ENCODE measurements around the gene P2RY2.
"Not testable (repeated sequence)": the region's sequence is repeated elsewhere in the genome, so short reads cannot be mapped to it uniquely, and the experiment has no call there.

P2RY2 gene

DNA sequence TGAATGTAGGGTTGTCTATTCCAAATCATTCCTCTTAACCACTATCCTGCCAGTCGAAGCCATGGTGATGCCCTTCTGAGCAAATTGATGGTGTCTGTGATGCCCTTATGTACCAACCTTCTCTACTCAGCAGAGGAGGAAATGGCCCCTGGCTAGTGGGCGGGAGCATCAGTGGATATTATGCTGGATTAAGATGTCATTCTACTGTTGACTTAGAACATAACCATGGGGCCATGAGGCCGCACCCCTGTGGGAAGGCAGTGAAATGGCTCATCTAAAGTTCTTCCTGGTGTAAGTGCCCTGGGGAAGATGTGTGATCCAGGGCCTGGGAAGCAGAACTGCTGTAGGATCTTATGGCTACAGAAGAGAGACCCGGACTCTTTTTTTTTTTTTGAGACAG lies 20.7 kb upstream of the P2RY2 start:
- Histone ChIP-seq H3K4me3 (ENCODE audit: low read depth, low read length) (no peak overlapping the region), H3K4me1 (ENCODE audit: control insufficient read depth, insufficient read depth, low read length) (peaks cover 31% of the 10 kb centered on the region), H3K9ac (ENCODE audit: low read length) (no peak overlapping the region), H3K27me3 (ENCODE audit: control insufficient read depth, insufficient read depth, low read length) (no peaks in the 10 kb centered on the region), H3K27ac (ENCODE audit: low read depth, low read length) (no peak overlapping the region), H3K36me3 (ENCODE audit: control insufficient read depth, insufficient read depth, low read length) (no peaks in the 10 kb centered on the region), H3K9me3 (ENCODE audit: control insufficient read depth, insufficient read depth, low read depth, low read length) (no peaks in the 10 kb centered on the region)

DNA sequence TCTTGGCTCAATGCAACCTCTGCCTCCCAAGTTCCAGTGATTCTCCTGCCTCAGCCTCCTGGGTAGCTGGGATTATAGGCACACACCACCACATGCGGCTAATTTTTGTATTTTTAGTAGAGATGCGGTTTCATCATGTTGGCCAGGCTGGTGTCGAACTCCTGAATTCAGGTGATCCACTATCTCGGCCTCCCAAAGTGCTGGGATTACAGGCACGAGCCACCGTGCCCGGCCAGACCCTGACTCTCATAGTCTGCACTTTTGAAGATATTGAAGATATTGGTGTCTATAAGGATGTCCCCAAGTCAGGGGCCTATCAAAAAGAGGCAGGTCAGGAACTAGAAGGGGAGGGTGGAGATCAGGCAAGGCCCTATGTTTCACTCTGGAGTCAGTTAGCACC lies 20.3 kb upstream of the P2RY2 start:
- H3K9me3 ChIP-seq (ENCODE audit: control insufficient read depth, insufficient read depth, low read depth, low read length); H3K9ac ChIP-seq (ENCODE audit: low read length); H3K27me3 ChIP-seq (ENCODE audit: control insufficient read depth, insufficient read depth, low read length); H3K36me3 ChIP-seq (ENCODE audit: control insufficient read depth, insufficient read depth, low read length); H3K4me3 ChIP-seq (ENCODE audit: low read depth, low read length); H3K27ac ChIP-seq (ENCODE audit: low read depth, low read length): not testable (repeated sequence)
- peaks cover 31% of the 10 kb centered on the region for H3K4me1 ChIP-seq (ENCODE audit: control insufficient read depth, insufficient read depth, low read length)

DNA sequence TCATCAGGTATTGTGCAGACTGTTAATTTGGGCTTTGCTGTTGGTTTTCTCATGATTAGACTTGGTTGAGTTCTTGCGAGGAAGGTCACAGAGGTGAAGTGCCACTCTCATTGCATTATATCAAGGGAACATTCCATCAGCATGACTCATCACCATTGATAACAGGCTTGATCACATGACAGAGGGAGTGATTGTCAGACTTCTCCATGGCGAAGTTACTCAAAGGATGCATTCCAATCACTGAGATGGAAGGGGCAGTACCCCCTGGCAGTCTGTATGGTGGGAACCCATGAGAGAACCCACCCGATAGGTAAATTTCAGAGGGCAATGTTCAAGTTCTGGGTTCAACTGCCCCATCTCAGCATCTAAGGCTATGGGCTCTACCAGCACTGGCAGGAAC lies 19.4 kb upstream of the P2RY2 start:
- Histone ChIP-seq H3K27ac (ENCODE audit: low read depth, low read length) (no peak overlapping the region), H3K4me1 (ENCODE audit: control insufficient read depth, insufficient read depth, low read length) (peaks cover 31% of the 10 kb centered on the region), H3K36me3 (ENCODE audit: control insufficient read depth, insufficient read depth, low read length) (no peaks in the 10 kb centered on the region)

DNA sequence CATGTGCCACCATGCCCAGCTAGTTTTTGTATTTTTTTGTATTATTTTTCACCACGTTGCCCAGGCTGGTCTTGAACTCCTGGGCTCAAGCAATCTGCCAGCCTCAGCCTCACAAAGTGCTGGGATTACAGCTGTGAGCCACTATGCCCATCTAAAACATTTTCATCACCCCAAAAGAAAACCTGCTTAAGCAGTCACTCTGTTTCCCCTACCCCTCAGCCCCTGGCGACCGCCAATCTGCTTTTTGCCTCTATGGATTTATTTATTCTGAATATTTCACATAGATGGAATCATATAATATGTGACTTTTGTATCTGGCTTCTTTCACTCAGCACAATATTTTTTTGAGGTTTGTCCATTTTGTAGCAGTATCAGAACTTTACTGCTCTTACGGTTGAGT lies 18.6 kb upstream of the P2RY2 start:
- no peaks in the 10 kb centered on the region for H3K27me3 ChIP-seq (ENCODE audit: control insufficient read depth, insufficient read depth, low read length)
- H3K27ac ChIP-seq (ENCODE audit: low read depth, low read length): no peak overlapping the region
- H3K36me3 ChIP-seq (ENCODE audit: control insufficient read depth, insufficient read depth, low read length): no peaks in the 10 kb centered on the region
- H3K4me3 ChIP-seq (ENCODE audit: low read depth, low read length): no peak overlapping the region
- H3K4me1 ChIP-seq (ENCODE audit: control insufficient read depth, insufficient read depth, low read length): peaks cover 31% of the 10 kb centered on the region
- no peak overlapping the region for H3K9ac ChIP-seq (ENCODE audit: low read length)
- H3K9me3 ChIP-seq (ENCODE audit: control insufficient read depth, insufficient read depth, low read depth, low read length): no peaks in the 10 kb centered on the region

More for the DNA sequence above, 19.4 kb upstream of the P2RY2 start:
- no peaks in the 10 kb centered on the region for H3K27me3 ChIP-seq (ENCODE audit: control insufficient read depth, insufficient read depth, low read length)
- no peak overlapping the region for H3K9ac ChIP-seq (ENCODE audit: low read length)
- no peak overlapping the region for H3K4me3 ChIP-seq (ENCODE audit: low read depth, low read length)
- H3K9me3 ChIP-seq (ENCODE audit: control insufficient read depth, insufficient read depth, low read depth, low read length): no peaks in the 10 kb centered on the region

DNA sequence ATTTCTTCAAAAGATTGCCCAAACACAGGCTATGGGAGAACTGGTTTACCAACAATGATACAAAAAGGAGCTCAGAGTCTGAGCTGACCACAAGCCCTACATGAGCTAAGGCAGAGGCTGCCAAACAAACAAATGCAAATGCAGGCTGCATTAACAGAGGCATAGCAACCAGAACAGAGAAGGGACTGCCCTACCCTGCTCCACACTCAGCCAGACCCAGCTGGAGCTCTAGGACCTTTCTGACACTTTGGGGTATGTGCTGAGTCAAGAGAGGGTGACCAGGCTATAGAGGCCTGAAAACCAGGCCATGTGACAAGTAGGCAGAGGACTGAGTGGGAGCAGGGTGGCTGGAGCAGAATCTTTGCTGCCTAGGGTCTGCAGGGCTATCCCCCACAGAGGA lies 17.8 kb upstream of the P2RY2 start:
- Histone ChIP-seq H3K4me3 (ENCODE audit: low read depth, low read length) (no peak overlapping the region), H3K27ac (ENCODE audit: low read depth, low read length) (0 out of 2 replicates have a peak overlapping the region, but pooled peaks have one; percentile 0), H3K27me3 (ENCODE audit: control insufficient read depth, insufficient read depth, low read length) (no peaks in the 10 kb centered on the region), H3K36me3 (ENCODE audit: control insufficient read depth, insufficient read depth, low read length) (no peaks in the 10 kb centered on the region), H3K9ac (ENCODE audit: low read length) (no peak overlapping the region), H3K4me1 (ENCODE audit: control insufficient read depth, insufficient read depth, low read length) (peaks cover 31% of the 10 kb centered on the region), H3K9me3 (ENCODE audit: control insufficient read depth, insufficient read depth, low read depth, low read length) (no peaks in the 10 kb centered on the region)

DNA sequence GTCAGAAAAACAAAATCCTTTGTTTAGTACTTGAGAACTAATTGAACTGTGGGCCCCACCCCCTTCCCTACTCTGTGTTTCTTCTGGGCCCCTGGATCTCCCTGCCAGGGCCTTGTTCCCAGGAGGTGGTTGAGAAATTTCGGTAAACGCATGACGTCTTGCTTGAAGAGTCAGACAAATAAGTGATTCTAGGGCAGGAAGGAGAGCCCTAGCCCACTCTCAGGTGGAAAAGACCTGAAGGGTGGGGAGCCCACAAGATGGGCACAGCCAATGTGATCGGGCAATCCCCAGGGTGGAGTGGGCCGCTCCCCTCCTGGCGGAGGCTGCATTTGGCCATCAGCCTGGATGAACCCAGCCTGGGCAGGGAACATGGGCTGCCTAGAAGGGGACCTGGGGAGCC lies 16.8 kb upstream of the P2RY2 start:
- Histone ChIP-seq H3K9me3 (ENCODE audit: control insufficient read depth, insufficient read depth, low read depth, low read length) (no peaks in the 10 kb centered on the region), H3K4me3 (ENCODE audit: low read depth, low read length) (no peak overlapping the region), H3K27me3 (ENCODE audit: control insufficient read depth, insufficient read depth, low read length) (no peaks in the 10 kb centered on the region), H3K27ac (ENCODE audit: low read depth, low read length) (no peak overlapping the region), H3K9ac (ENCODE audit: low read length) (no peak overlapping the region), H3K4me1 (ENCODE audit: control insufficient read depth, insufficient read depth, low read length) (peaks cover 31% of the 10 kb centered on the region), H3K36me3 (ENCODE audit: control insufficient read depth, insufficient read depth, low read length) (no peaks in the 10 kb centered on the region)

DNA sequence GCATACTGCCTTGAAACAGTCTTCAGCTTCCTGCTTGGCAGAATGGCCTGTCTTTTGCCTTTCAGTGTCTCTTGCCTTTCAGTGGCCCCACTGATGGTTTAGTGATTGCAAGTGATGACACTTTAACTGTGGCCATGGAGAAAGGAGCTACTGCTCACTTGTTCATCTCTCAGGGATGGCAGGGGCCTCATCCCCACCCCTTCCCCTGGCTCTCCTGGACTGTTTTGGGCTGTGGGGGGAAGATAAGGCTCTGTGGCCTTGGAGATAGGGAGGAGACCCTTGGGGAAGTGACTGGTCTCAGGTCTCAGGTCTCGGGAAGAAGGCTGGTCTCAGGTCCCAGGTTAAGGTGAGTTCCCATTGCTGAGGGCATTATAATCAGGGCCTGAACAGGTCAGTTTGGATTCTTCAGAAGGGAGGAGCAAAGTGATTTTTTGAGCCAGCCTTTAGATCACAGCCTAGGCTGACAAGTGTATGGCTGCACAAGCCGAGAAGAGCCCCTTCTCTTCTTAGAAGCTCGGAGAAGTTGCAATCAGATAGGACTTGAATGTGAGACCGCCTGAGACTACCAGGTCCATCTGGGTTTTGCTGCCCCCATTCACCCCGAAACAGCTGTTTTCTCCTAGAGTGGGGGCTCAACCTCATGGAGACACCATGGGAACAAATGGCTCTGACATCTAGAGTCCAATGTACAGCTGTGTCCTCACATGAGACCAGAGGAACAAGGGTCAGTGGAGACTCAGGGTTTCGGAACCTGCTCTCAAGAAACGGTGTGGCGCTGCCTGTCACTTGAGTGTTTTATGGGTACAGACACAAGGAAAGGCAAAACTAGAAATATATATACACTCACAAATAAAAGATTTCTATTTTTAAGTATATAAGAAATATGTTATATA lies 15.9 kb upstream of the P2RY2 start:
- Histone ChIP-seq H3K36me3 (ENCODE audit: control insufficient read depth, insufficient read depth, low read length) (no peaks in the 10 kb centered on the region), H3K9ac (ENCODE audit: low read length) (no peak overlapping the region), H3K27ac (ENCODE audit: low read depth, low read length) (no peak overlapping the region), H3K4me1 (ENCODE audit: control insufficient read depth, insufficient read depth, low read length) (peaks cover 31% of the 10 kb centered on the region), H3K4me3 (ENCODE audit: low read depth, low read length) (no peak overlapping the region), H3K9me3 (ENCODE audit: control insufficient read depth, insufficient read depth, low read depth, low read length) (no peaks in the 10 kb centered on the region), H3K27me3 (ENCODE audit: control insufficient read depth, insufficient read depth, low read length) (no peaks in the 10 kb centered on the region)

DNA sequence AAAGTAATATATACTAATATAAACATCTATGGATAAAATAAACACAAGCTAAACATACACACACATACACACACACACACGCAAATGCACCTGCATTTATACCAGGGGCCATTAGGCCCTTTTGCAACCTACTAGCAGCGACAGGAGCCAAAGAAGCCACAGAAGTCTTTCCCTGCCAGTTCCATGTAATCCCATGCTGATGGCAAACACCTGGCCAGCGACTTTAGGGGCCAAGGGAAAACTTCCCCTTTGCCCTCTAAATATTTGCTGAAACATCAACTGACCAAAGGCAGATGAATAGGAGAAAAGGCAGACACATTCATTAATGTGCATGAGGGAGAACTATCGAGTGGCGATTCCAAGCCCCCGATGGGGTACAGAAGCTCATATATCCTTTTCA lies 14.8 kb upstream of the P2RY2 start:
- H3K27me3 ChIP-seq (ENCODE audit: control insufficient read depth, insufficient read depth, low read length): no peaks in the 10 kb centered on the region
- H3K9ac ChIP-seq (ENCODE audit: low read length): no peak overlapping the region
- no peaks in the 10 kb centered on the region for H3K9me3 ChIP-seq (ENCODE audit: control insufficient read depth, insufficient read depth, low read depth, low read length)
- no peak overlapping the region for H3K4me3 ChIP-seq (ENCODE audit: low read depth, low read length)
- H3K36me3 ChIP-seq (ENCODE audit: control insufficient read depth, insufficient read depth, low read length): no peaks in the 10 kb centered on the region
- no peak overlapping the region for H3K27ac ChIP-seq (ENCODE audit: low read depth, low read length)
- peaks cover 30% of the 10 kb centered on the region for H3K4me1 ChIP-seq (ENCODE audit: control insufficient read depth, insufficient read depth, low read length)

DNA sequence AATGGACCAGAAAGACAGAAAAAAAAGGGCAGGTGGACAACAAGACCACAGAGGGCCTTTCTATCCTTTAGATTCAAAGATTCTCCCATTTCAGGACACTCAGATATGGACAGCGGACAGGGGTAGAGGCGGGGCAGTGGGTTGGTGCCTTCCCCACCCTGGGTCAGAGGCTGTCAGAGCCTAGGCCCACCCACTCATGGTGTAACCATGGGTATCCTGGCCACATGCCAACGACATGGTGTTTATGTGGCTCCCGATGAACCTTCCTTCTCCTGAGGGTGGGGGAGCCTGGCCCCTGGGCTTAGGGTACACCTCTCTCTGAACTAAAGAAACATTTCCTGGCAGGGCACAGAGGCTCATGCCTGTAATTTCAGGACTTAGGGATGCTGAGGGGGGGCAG lies 14.3 kb upstream of the P2RY2 start:
- H3K27ac ChIP-seq (ENCODE audit: low read depth, low read length): no peak overlapping the region
- no peak overlapping the region for H3K9ac ChIP-seq (ENCODE audit: low read length)
- H3K36me3 ChIP-seq (ENCODE audit: control insufficient read depth, insufficient read depth, low read length): no peaks in the 10 kb centered on the region
- H3K27me3 ChIP-seq (ENCODE audit: control insufficient read depth, insufficient read depth, low read length): no peaks in the 10 kb centered on the region
- peaks cover 26% of the 10 kb centered on the region for H3K4me1 ChIP-seq (ENCODE audit: control insufficient read depth, insufficient read depth, low read length)
- H3K4me3 ChIP-seq (ENCODE audit: low read depth, low read length): no peak overlapping the region
- H3K9me3 ChIP-seq (ENCODE audit: control insufficient read depth, insufficient read depth, low read depth, low read length): no peaks in the 10 kb centered on the region

DNA sequence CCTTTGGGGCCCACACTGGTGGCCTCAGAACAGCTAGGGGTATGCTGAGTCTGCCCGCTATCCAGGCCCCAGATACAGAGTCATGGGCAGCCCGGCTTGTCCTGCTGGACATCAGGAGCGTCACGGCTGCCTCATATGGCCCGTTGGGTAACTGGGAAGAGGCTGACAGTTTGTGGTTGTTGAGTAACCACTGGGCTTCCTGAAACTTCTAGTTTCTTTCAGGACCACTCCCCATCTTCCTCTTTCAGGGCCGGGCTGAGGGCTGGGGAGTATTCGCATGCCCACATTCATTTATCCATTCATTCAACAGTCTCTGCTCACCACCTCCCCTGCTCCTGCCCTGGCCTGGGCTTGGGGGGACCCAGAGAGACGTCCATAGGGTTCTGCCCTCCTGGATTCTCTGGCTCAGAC lies 13.4 kb upstream of the P2RY2 start:
- Histone ChIP-seq H3K4me1 (ENCODE audit: control insufficient read depth, insufficient read depth, low read length) (peaks cover 21% of the 10 kb centered on the region), H3K9ac (ENCODE audit: low read length) (no peak overlapping the region), H3K9me3 (ENCODE audit: control insufficient read depth, insufficient read depth, low read depth, low read length) (no peaks in the 10 kb centered on the region), H3K36me3 (ENCODE audit: control insufficient read depth, insufficient read depth, low read length) (no peaks in the 10 kb centered on the region), H3K4me3 (ENCODE audit: low read depth, low read length) (no peak overlapping the region), H3K27ac (ENCODE audit: low read depth, low read length) (no peak overlapping the region), H3K27me3 (ENCODE audit: control insufficient read depth, insufficient read depth, low read length) (no peaks in the 10 kb centered on the region)

DNA sequence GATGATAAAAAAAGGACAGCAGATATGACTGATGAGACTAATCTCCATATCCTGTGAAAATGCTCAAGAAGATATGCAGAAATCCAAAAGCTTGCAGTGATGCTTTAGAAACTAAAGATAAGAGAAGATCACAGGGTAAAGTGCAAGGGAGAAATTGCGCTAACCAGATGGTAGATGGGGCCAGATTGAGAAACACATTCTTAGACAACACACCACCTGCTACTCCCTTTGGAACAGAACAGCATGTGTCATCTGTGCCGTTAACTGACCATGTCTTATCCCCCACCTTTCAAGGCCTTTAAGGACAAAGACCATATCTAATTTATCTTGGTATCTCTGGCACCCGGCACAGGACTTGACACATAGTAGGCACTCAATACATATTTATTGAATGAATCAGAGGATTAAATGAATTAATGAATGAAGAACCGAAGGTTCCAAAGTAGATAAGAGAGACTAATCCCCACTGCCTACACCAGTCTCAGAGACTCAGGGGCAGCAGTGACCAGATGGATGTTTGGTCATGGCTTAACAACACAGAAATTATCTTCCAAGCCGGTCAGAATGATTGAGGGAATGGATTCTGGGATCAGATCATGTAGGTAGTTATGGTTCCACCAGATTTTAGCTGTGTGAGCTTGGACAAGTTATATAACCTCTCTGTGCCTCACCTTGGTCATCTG lies 12.3 kb upstream of the P2RY2 start:
- H3K4me1 ChIP-seq (ENCODE audit: control insufficient read depth, insufficient read depth, low read length): peaks cover 10% of the 10 kb centered on the region
- no peak overlapping the region for H3K4me3 ChIP-seq (ENCODE audit: low read depth, low read length)
- no peak overlapping the region for H3K27ac ChIP-seq (ENCODE audit: low read depth, low read length)
- H3K36me3 ChIP-seq (ENCODE audit: control insufficient read depth, insufficient read depth, low read length): no peaks in the 10 kb centered on the region
- no peak overlapping the region for H3K9ac ChIP-seq (ENCODE audit: low read length)
- no peaks in the 10 kb centered on the region for H3K9me3 ChIP-seq (ENCODE audit: control insufficient read depth, insufficient read depth, low read depth, low read length)
- H3K27me3 ChIP-seq (ENCODE audit: control insufficient read depth, insufficient read depth, low read length): no peaks in the 10 kb centered on the region
